Right kidney (tissue), 9 donors: ENCODE results near the gene C3orf62.

Source experiments
- DNase-seq: peaks from one replicate; pipeline ENCODE4 v3.0.0-alpha.2; 2016
- long read RNA-seq, 8 donors: transcript quantifications; one replicate each; lab custom pipeline, GENCODE V29; 2026

Gene C3orf62
- long read RNA-seq, donor 1 = 0 reads
- long read RNA-seq, donor 2, full-length matches to known transcripts = 2 of 2 reads
- long read RNA-seq, donor 2, partial matches to known transcripts = 0 of 2 reads
- long read RNA-seq, donor 2, other reads (novel, unspliced or antisense) = 0 of 2 reads
- long read RNA-seq, donor 3, full-length matches to known transcripts = 2 of 2 reads
- long read RNA-seq, donor 3, partial matches to known transcripts = 0 of 2 reads
- long read RNA-seq, donor 3, other reads (novel, unspliced or antisense) = 0 of 2 reads
- long read RNA-seq, donor 4, full-length matches to known transcripts = 2 of 2 reads
- long read RNA-seq, donor 4, partial matches to known transcripts = 0 of 2 reads
- long read RNA-seq, donor 4, other reads (novel, unspliced or antisense) = 0 of 2 reads
- long read RNA-seq, donor 5, partial matches to known transcripts = 0 of 1 reads
- long read RNA-seq, donor 5, other reads (novel, unspliced or antisense) = 0 of 1 reads
- long read RNA-seq, donor 6, full-length matches to known transcripts = 2 of 13 reads
- long read RNA-seq, donor 6, partial matches to known transcripts = 11 of 13 reads
- long read RNA-seq, donor 6, other reads (novel, unspliced or antisense) = 0 of 13 reads
- long read RNA-seq, donor 7, full-length matches to known transcripts = 4 of 4 reads
- long read RNA-seq, donor 7, partial matches to known transcripts = 0 of 4 reads
- long read RNA-seq, donor 7, other reads (novel, unspliced or antisense) = 0 of 4 reads
- long read RNA-seq, donor 8, full-length matches to known transcripts = 4 of 4 reads
- long read RNA-seq, donor 8, partial matches to known transcripts = 0 of 4 reads
- long read RNA-seq, donor 8, other reads (novel, unspliced or antisense) = 0 of 4 reads

GRCh38 chr3:49276475-49277382, at the start of gene C3orf62:
TSS of gene C3orf62 (minus strand) at chr3:49277232. CDS start at chr3:49276872, 360 bp downstream.
- DNase-seq = peak; percentile 86

- no peak for DNase-seq
These were observed 47.7 kb upstream of the C3orf62 start for GRCh38 chr3:49324768-49325167.

- DNase-seq = no peak
These were observed 39.8 kb upstream of the C3orf62 start for GRCh38 chr3:49316696-49317457.

GRCh38 chr3:49313896-49314688, 37.1 kb upstream of the C3orf62 start:
- no peak for DNase-seq

- no peak for DNase-seq
These were observed 34.3 kb upstream of the C3orf62 start for GRCh38 chr3:49311283-49311682.

GRCh38 chr3:49310677-49311076, 33.6 kb upstream of the C3orf62 start:
- no peak for DNase-seq

GRCh38 chr3:49305608-49306007, 28.6 kb upstream of the C3orf62 start:
- DNase-seq = no peak

- DNase-seq = no peak
These were observed 25.6 kb upstream of the C3orf62 start for GRCh38 chr3:49302613-49303012.

GRCh38 chr3:49300595-49300994, 23.6 kb upstream of the C3orf62 start:
- DNase-seq = no peak

- DNase-seq = no peak
These were observed 21.5 kb upstream of the C3orf62 start for GRCh38 chr3:49298511-49298910.

GRCh38 chr3:49296781-49297411, 19.9 kb upstream of the C3orf62 start:
- no peak for DNase-seq

- DNase-seq = no peak
These were observed 18.5 kb upstream of the C3orf62 start for GRCh38 chr3:49295489-49296058.

GRCh38 chr3:49294343-49294742, 17.3 kb upstream of the C3orf62 start:
- DNase-seq = no peak

GRCh38 chr3:49283997-49284396, 7.0 kb upstream of the C3orf62 start:
- DNase-seq = no peak

GRCh38 chr3:49279376-49279775, 2.3 kb upstream of the C3orf62 start:
- no peak for DNase-seq

- DNase-seq = no peak
These were observed 1.5 kb upstream of the C3orf62 start for GRCh38 chr3:49278548-49278947.

- no peak for DNase-seq
These were observed 347 bp upstream of the C3orf62 start for GRCh38 chr3:49277383-49277775.

- no peak for DNase-seq
These were observed 3.1 kb downstream of the C3orf62 start for GRCh38 chr3:49273825-49274532.

- DNase-seq = no peak
These were observed 6.0 kb downstream of the C3orf62 start for GRCh38 chr3:49271047-49271446.
